HG03045 (cell line): ENCODE results near the gene LHX1.

Experiments
- ATAC-seq: cut with Tn5 transposase; IDR thresholded peaks from one replicate; pipeline ENCODE4 v1.9.1; 2021; ENCODE audit warnings: mild to moderate bottlenecking, moderate library complexity; ENCODE audit not compliant: unreplicated experiment

The LHX1 gene

DNA sequence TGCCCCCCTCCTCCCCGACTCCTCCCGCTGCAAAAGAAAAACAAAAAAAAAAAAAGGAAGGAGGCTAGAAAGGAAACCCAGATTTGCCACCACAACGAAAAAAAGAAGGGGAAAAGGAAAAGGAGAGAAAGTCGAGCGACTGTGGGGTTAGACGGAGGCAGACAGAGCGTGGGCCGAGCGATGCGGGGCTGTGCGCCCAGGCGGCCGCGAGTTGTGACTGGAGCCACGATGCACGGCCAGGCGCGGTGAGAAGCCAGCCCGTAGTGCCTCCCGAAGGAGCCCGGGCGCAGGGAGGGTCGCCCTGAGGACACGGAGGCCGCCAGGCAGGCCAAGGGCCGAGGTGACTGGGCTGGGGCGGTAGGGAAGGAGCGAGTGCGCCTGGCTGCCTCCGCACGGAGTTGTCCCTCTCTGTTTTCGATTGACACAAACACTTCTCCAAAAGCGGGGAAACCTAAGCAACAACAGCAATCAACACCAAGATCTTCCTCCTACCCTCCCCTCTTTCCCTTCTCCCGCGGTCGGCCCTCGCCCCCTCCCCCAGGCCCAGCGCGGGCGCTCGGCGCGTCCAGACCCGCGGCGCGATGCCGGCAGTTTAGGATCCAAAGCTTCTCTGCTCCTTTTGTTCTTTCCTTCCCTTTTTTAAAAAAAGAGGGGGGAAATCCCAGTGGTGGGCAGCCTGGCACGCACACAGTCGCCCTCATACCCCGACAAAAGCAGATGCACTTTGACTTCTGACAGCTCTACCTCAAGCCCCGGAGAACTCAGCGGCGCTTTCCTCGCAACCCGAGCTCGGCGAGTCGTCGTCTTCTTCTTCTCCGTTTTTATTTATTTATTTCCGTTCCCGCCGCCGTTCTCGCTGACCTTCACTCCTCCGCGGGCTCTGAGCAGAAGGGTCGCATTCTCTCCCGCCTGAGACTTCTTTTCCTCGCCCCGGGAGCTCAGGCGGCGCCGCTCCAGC is at the start of gene LHX1:
LHX1 (plus strand) TSS at position 475 of the 958 bp plus-strand sequence. CDS start 723 bp downstream, outside the sequence.
- ATAC-seq: no peak

DNA sequence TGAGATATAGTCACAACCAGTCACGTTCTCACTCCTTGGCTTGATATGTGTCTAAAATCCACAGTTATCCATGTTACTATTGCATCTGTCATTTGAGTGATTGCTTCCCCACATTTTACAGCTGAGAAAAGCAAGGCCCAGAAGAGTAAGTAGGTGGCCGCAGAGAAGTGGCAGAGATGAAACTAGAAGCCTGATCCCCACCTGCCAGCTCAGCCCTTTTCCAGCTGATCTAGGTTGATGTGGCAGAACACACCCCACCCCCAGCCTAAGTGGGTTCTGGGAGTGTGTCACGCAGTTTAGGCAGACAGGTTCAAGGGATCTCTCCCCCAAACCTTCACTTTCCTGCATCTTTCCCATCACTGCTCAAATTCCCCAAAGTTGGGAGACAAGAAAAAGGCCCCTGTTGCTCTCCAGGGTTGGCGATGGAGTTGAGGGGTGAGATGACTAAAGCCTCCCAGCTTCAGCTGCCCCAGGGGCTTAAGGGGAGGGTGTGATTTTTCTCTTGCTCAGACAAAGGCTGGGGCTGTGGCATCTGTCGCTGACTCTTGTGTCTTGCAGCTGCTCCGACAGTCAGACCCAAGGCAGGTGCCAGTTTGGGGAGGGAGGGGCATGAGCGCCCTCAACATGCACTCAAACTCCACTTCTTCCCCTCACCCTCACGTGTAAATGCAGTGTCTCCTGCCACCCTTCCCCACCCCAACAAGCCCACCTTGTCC is 48.9 kb upstream of the LHX1 start:
- no peak for ATAC-seq

DNA sequence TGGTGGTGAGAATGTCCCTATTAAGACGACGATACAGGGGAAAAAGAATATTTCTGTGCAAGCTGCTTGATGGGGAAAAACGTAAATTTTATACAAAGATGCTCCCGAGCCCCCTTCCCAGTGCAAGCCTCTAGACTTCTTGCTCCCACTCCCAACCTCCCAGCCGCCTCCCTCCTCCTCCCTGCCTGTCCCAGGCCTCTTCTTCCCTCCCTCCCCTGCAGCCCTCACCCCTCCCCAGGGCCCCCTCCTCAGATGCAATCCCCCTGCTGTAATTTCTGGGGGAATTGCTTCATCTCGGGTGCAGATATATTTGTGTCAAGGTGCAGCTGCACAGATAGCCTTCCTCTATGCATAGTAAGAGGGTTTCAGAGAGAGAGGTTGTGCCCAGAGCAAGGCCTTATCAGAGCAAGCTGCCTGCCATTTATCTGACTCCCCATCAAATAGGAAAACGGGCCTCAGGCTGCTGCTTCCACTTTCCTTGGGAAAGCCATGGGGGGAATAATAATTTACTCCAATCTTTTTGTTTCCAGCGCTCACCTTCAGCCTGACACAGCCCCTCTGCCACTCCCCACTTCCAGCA is 47.4 kb upstream of the LHX1 start:
- ATAC-seq: no peak

DNA sequence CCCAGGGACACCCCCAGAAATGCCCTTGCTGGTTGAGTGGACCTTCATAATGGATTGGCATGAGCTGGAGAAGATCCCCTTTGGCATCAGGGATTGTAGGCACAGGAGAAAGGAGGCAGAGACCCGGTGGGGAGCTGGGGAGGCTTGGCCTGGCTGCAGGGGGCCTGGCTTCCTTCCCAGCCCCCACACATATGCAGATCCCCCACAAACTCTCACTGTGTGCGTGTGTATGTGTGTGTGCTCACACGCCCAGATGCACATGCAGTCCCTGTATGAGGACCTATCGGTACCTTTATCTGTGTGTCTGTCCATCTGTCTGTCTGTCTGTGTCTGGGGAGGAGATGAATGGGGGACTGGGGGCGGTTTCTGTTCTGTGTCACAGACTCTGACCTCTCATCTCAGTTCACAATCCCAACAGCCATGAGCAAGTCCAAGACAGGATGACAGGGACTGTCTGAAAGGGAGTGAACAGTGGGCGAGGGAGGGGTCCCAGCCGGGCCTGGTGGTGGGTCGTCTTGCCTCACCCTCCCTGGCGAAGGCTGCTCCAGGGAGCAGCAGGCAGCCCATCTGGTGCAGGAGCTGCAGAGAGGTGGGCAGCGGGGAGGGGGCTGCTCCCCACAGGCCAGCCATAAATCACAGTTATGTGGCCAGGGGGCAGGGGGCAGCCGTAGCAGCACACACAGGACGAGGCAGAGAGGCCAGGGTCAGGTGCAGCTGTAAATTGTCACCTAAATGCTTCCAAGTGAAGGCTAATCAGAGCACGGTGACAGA is 46.7 kb upstream of the LHX1 start:
- no peak for ATAC-seq

- no peak for ATAC-seq
Measured at GRCh38 chr17:36892112-36892838, 45.0 kb upstream of the LHX1 start.

DNA sequence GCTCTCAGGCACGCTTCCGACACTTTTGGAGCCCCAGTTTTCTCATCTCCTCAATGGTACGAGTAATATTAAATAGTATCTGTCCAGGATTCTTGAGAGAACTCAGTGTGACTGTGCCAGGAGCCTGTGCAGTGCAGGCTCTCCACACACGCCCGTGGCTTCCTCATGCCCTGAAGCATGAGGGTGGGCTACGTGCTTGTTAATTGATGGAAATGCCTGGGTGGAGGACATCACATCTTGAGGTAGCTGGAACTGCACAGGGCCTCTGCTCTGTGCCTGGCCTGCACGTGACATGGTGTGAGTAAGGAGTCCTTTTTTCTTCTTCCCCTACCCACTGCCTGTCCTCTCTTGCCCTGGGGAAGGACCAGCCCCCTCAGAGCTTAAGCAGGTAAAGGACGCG is 43.1 kb upstream of the LHX1 start:
- no peak for ATAC-seq

- no peak for ATAC-seq
Measured at GRCh38 chr17:36894925-36895324, 42.4 kb upstream of the LHX1 start.

GRCh38 chr17:36899250-36900159 is 37.8 kb upstream of the LHX1 start:
- ATAC-seq: no peak

DNA sequence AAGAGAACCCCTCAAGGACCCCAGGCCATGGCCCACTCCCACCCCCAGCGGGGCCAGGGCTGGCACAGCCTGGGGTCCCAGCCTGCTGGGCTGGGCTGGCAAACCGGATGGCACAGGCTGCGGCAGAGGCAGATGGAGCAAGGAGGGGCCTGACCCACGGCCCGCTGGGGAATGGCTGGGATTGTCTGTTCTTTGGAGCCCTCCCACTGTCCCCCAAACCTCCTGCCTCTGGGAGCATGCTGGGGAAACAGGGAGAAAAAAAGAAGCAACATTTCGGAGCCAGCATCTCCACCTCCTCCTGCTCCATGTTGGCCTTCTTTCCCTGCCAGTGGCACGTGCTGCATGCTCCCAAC is 37.1 kb upstream of the LHX1 start:
- no peak for ATAC-seq

DNA sequence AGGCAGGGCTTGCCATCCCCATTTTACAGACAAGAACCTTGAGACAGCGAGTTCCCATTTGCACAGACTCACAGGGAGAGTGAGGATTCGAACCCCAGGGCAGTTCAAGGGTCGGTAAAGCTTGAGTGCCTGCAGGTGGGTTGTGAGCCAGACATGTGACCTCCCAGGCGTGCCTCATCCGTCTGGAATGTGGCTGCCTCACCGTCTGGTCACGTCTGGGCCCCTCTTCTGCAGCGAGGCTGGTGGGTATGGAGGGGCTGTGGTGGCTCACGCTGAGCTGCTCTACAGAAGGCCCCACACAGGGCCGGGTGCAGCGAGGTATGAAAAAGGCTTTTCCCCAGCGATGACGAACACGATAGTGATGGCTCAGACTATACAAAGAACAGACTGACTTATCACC is 35.8 kb upstream of the LHX1 start:
- ATAC-seq: no peak

DNA sequence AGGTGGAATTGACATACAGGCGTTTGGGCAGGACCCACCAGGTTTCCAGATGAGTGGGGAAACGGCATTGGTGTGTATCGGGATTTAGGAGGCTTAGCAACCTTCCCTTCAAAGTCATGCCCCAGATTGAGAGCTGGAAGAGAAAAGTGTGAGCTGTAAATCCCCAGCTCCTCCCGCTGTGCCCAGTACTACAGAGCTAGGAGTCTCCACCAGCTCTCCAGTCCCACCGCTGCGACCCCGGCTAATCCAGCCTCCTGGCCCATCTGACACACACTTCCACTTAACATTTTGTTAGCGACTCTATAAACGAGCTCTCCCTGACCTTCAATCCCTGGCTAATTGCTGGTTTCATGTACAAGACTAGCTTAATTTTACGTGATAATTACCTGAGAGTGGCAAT is 29.9 kb upstream of the LHX1 start:
- ATAC-seq: no peak

- ATAC-seq: no peak
Measured at GRCh38 chr17:36910513-36910912, 26.8 kb upstream of the LHX1 start.

DNA sequence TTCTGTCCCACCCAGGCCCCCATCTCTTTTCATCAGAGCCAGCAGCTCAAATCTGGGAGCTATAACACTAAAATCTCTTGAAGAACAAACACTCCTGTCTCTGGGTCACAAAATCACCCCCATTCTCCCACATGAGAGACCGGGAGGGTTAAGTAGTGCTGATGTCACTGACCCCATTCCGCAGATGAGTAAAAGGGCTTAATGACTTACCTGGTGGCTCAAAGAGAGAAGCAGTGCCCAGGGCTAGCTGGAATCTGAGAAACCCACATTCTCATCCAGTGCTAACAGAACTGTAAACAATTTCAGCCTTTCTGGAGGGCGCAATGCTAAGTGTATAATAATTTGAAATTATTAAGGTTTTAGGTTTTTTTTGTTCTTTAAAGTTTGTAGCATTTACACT is 26.3 kb upstream of the LHX1 start:
- no peak for ATAC-seq

- no peak for ATAC-seq
Measured at GRCh38 chr17:36913132-36913531, 24.1 kb upstream of the LHX1 start.

- no peak for ATAC-seq
Measured at GRCh38 chr17:36918211-36918691, 19.0 kb upstream of the LHX1 start.

GRCh38 chr17:36919407-36919968 is 17.8 kb upstream of the LHX1 start:
- ATAC-seq: no peak

- ATAC-seq: no peak
Measured at GRCh38 chr17:36920032-36921005, 17.0 kb upstream of the LHX1 start.
